HEK293 (cell line): ENCODE data around the gene HPCAL1.

Source experiments
- CTCF ChIA-PET: fragments of 350-600 bp; formaldehyde crosslinking; extraction: SDS; loops from one replicate; lab custom pipeline; 2021; ENCODE audit warnings: antibody characterized with exemption; lab: Yijun Ruan, JAX
- POLR2A ChIA-PET: fragments of 300-600 bp; formaldehyde crosslinking; extraction: SDS; loops from one replicate; lab custom pipeline; 2020; ENCODE audit warnings: antibody characterized with exemption, inconsistent platforms; lab: Yijun Ruan, JAX
- H3K27ac ChIP-seq: fragments of 200-500 bp; sonication (Bioruptor generic); 2 replicates; pipeline ENCODE4 v1.5.1; 2014; ENCODE audit warnings: low read depth, low read length, control low read depth, inconsistent platforms; ENCODE audit errors: extremely low read depth
- H3K36me3 ChIP-seq, 2 experiments: fragments of 200-500 bp in 1 of 2; sonication (Bioruptor generic) in 1 of 2; 1 replicate in 1 of 2; 2 replicates in 1 of 2; pipeline ENCODE4 v1.5.1; 2014 to 2017; ENCODE audit warnings: inconsistent platforms in 2 of 2, low read length in 2 of 2; ENCODE audit not compliant: control insufficient read depth in 2 of 2, insufficient read depth in 1 of 2
- H3K4me1 ChIP-seq: fragments of 200-500 bp; sonication (Bioruptor generic); 2 replicates; pipeline ENCODE4 v1.5.1; 2014; ENCODE audit warnings: mild to moderate bottlenecking, low read length, inconsistent platforms; ENCODE audit not compliant: control insufficient read depth, insufficient read depth
- H3K4me3 ChIP-seq: 2 replicates; pipeline ENCODE4 v1.5.1; 2011; ENCODE audit warnings: low read depth, mild to moderate bottlenecking, control low read depth, low read length, moderate library complexity
- H3K9me3 ChIP-seq: fragments of 200-500 bp; sonication (Bioruptor generic); 2 replicates; pipeline ENCODE4 v1.5.1; 2014; ENCODE audit warnings: low read depth, low read length, inconsistent platforms; ENCODE audit not compliant: control insufficient read depth, insufficient read depth
- GFI1B ChIP-seq: fragments of 450-650 bp; formaldehyde crosslinking; IDR thresholded peaks from 2 replicates; pipeline ENCODE4 v1.5.1; 2016; ENCODE audit warnings: missing biosample characterization, missing genetic modification characterization
- HOXC10 ChIP-seq: sonication (generic); formaldehyde crosslinking; IDR thresholded peaks from 2 replicates; pipeline ENCODE4 v1.8.1; 2023; ENCODE audit warnings: mild to moderate bottlenecking, missing genetic modification reagents
- MEIS1 ChIP-seq: sonication (generic); formaldehyde crosslinking; IDR thresholded peaks from 2 replicates; pipeline ENCODE4 v1.8.1; 2022; ENCODE audit warnings: missing genetic modification reagents, mild to moderate bottlenecking, borderline replicate concordance
- SCRT1 ChIP-seq: fragments of 450-650 bp; formaldehyde crosslinking; IDR thresholded peaks from 2 replicates; pipeline ENCODE4 v1.5.1; 2016; ENCODE audit warnings: missing biosample characterization, missing genetic modification characterization, borderline replicate concordance
- WT1 ChIP-seq: fragments of 450-650 bp; formaldehyde crosslinking; IDR thresholded peaks from 2 replicates; pipeline ENCODE4 v1.5.1; 2016; ENCODE audit warnings: missing biosample characterization, missing genetic modification characterization
- ZBTB20 ChIP-seq: fragments of 450-650 bp; formaldehyde crosslinking; IDR thresholded peaks from 2 replicates; pipeline ENCODE4 v1.5.1; 2016; ENCODE audit warnings: missing biosample characterization, missing genetic modification characterization
- ZBTB8A ChIP-seq: fragments of 450-650 bp; formaldehyde crosslinking; IDR thresholded peaks from 2 replicates; pipeline ENCODE4 v1.5.1; 2016; ENCODE audit warnings: missing biosample characterization, missing genetic modification characterization
- ZFP41 ChIP-seq: fragments of 450-650 bp; formaldehyde crosslinking; IDR thresholded peaks from 2 replicates; pipeline ENCODE4 v1.5.1; 2016; ENCODE audit warnings: missing biosample characterization, missing genetic modification characterization, borderline replicate concordance
- ZNF114 ChIP-seq: fragments of 450-650 bp; formaldehyde crosslinking; IDR thresholded peaks from 2 replicates; pipeline ENCODE4 v1.5.0; 2017; ENCODE audit warnings: missing biosample characterization, missing genetic modification characterization
- ZNF274 ChIP-seq, 2 experiments: fragments of 200-500 bp in 1 of 2; fragments of 450-650 bp in 1 of 2; sonication (Bioruptor generic) in 1 of 2; formaldehyde crosslinking in 1 of 2; IDR thresholded peaks; 2 replicates each; pipeline versions ENCODE4 v1.5.1 to v1.6.1; 2014 to 2016; ENCODE audit warnings: borderline replicate concordance in 1 of 2, inconsistent platforms in 1 of 2, low read length in 1 of 2, missing biosample characterization in 1 of 2, missing genetic modification characterization in 1 of 2
- ZNF292 ChIP-seq: fragments of 450-650 bp; formaldehyde crosslinking; IDR thresholded peaks from 2 replicates; pipeline ENCODE4 v1.5.1; 2016; ENCODE audit warnings: low read depth, missing biosample characterization, missing genetic modification characterization, borderline replicate concordance
- ZNF404 ChIP-seq: fragments of 450-650 bp; formaldehyde crosslinking; IDR thresholded peaks from 2 replicates; pipeline ENCODE4 v1.5.1; 2017; ENCODE audit warnings: missing biosample characterization, missing genetic modification characterization
- ZNF433 ChIP-seq: fragments of 450-650 bp; formaldehyde crosslinking; IDR thresholded peaks from 2 replicates; pipeline ENCODE4 v1.5.1; 2016; ENCODE audit warnings: missing biosample characterization, missing genetic modification characterization, low read depth
- ZNF48 ChIP-seq: fragments of 450-650 bp; formaldehyde crosslinking; IDR thresholded peaks from 2 replicates; pipeline ENCODE4 v1.5.1; 2016; ENCODE audit warnings: missing biosample characterization, missing genetic modification characterization
- ZNF530 ChIP-seq: fragments of 450-650 bp; formaldehyde crosslinking; IDR thresholded peaks from 2 replicates; pipeline ENCODE4 v1.5.1; 2016; ENCODE audit warnings: low read depth, missing biosample characterization, missing genetic modification characterization
- ZNF544 ChIP-seq: fragments of 450-650 bp; formaldehyde crosslinking; IDR thresholded peaks from 2 replicates; pipeline ENCODE4 v1.5.0; 2017; ENCODE audit warnings: missing biosample characterization, missing genetic modification characterization
- ZNF560 ChIP-seq: fragments of 450-650 bp; formaldehyde crosslinking; IDR thresholded peaks from 2 replicates; pipeline ENCODE4 v1.5.1; 2017; ENCODE audit warnings: missing biosample characterization, missing genetic modification characterization, borderline replicate concordance
- ZNF624 ChIP-seq: fragments of 450-650 bp; formaldehyde crosslinking; IDR thresholded peaks from 2 replicates; pipeline ENCODE4 v1.5.1; 2017; ENCODE audit warnings: missing biosample characterization, missing genetic modification characterization
- ZNF629 ChIP-seq: fragments of 450-650 bp; formaldehyde crosslinking; IDR thresholded peaks from 2 replicates; pipeline ENCODE4 v1.5.1; 2017; ENCODE audit warnings: missing biosample characterization, missing genetic modification characterization
- ZNF664 ChIP-seq: fragments of 450-650 bp; formaldehyde crosslinking; IDR thresholded peaks from 2 replicates; pipeline ENCODE4 v1.5.1; 2016; ENCODE audit warnings: missing biosample characterization, missing genetic modification characterization
- ZNF76 ChIP-seq: fragments of 450-650 bp; formaldehyde crosslinking; IDR thresholded peaks from 2 replicates; pipeline ENCODE4; 2016; ENCODE audit warnings: low read depth, missing biosample characterization, missing genetic modification characterization, borderline replicate concordance
- ZNF777 ChIP-seq: fragments of 450-650 bp; formaldehyde crosslinking; IDR thresholded peaks from 2 replicates; pipeline ENCODE4 v1.5.1; 2017; ENCODE audit warnings: missing biosample characterization, missing genetic modification characterization, borderline replicate concordance
- ZNF792 ChIP-seq: fragments of 450-650 bp; formaldehyde crosslinking; IDR thresholded peaks from 2 replicates; pipeline ENCODE4 v1.5.1; 2016; ENCODE audit warnings: missing biosample characterization, missing genetic modification characterization
- ZSCAN30 ChIP-seq: fragments of 450-650 bp; IDR thresholded peaks from 2 replicates; pipeline ENCODE4 v1.5.1; 2018; ENCODE audit warnings: missing biosample characterization, mild to moderate bottlenecking, missing genetic modification characterization, moderate library complexity
- ZXDB ChIP-seq: fragments of 450-650 bp; formaldehyde crosslinking; IDR thresholded peaks from 2 replicates; pipeline ENCODE4 v1.5.1; 2016; ENCODE audit warnings: missing biosample characterization, missing genetic modification characterization
- TF ChIP-seq, protein P1 (sequence below): fragments of 450-650 bp; formaldehyde crosslinking; IDR thresholded peaks from 2 replicates; pipeline ENCODE4 v1.5.0; 2017; ENCODE audit warnings: missing biosample characterization, missing genetic modification characterization, borderline replicate concordance
- TF ChIP-seq, protein P2 (sequence below): sonication (generic); formaldehyde crosslinking; IDR thresholded peaks from 2 replicates; pipeline ENCODE4 v1.8.1; 2022; ENCODE audit warnings: mild to moderate bottlenecking, moderate library complexity, missing genetic modification reagents
- TF ChIP-seq, protein P3 (sequence below): fragments of 450-650 bp; formaldehyde crosslinking; IDR thresholded peaks from 2 replicates; pipeline ENCODE4 v1.5.1; 2017; ENCODE audit warnings: missing biosample characterization, missing genetic modification characterization
- TF ChIP-seq, protein P4 (sequence below): fragments of 450-650 bp; formaldehyde crosslinking; optimal IDR thresholded peaks from 2 replicates; pipeline ENCODE3; 2016; ENCODE audit warnings: missing biosample characterization, mild to moderate bottlenecking, missing genetic modification characterization
- TF ChIP-seq, protein P5 (sequence below): fragments of 450-650 bp; formaldehyde crosslinking; IDR thresholded peaks from 2 replicates; pipeline ENCODE4 v1.5.1; 2016; ENCODE audit warnings: missing biosample characterization, missing genetic modification characterization

HPCAL1 gene

DNA sequence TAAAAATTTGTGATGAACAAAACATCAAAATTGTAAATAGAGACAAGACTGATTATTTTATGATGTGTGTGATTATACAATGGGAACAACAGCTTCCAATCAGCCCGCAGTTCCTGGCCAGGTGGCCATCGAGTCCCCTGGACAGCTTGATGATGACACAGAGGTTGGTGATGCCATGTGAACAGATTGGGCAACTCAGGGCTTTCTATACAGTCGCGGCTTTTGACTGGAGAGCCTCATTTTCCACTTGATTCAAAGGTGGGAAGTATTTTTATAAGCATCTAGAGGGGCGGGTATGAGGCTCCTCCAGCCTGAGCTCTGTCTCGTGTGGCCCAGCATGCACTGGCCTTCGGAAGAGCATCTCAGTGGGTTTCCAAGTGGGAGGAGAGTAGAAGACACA lies 14.9 kb upstream of the HPCAL1 start:
- POLR2A ChIA-PET: no interaction called here
- no peaks in the 10 kb centered on the region; the same call in 1 of the 2 replicates for H3K4me1 ChIP-seq

DNA sequence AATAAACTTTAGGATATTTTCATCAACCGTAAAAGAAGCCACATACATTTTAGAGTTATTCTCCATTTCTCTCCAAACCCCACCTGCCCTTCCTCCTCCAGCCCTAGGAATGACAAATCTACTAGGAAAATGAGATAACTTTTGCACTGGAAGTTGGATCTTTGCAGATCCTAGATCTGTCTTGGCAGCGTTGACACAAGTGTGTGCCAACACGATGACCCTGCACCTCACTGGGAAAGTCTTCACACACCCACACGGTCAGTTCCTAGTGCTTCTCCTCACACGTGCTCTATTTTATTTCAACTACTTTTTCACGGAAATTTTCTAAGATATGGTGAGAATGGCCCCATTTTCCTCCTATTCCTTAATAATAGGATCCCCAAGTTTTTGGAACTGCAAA lies 14.1 kb upstream of the HPCAL1 start:
- Histone ChIP-seq H3K36me3 (no peaks in the 10 kb centered on the region), H3K4me3 (no peak overlapping the region), H3K4me1 (no peaks in the 10 kb centered on the region; the same call in 1 of the 2 replicates), H3K27ac (no peak overlapping the region), H3K9me3 (no peaks in the 10 kb centered on the region)
- ChIA-PET POLR2A (interaction anchor here (0.6 kb wide), 1 partner anchor 13 kb away, joined by 3 read pairs; no protein-coding TSS in a partner anchor), CTCF (no interaction called here)
- TF ChIP-seq, protein P1, sequence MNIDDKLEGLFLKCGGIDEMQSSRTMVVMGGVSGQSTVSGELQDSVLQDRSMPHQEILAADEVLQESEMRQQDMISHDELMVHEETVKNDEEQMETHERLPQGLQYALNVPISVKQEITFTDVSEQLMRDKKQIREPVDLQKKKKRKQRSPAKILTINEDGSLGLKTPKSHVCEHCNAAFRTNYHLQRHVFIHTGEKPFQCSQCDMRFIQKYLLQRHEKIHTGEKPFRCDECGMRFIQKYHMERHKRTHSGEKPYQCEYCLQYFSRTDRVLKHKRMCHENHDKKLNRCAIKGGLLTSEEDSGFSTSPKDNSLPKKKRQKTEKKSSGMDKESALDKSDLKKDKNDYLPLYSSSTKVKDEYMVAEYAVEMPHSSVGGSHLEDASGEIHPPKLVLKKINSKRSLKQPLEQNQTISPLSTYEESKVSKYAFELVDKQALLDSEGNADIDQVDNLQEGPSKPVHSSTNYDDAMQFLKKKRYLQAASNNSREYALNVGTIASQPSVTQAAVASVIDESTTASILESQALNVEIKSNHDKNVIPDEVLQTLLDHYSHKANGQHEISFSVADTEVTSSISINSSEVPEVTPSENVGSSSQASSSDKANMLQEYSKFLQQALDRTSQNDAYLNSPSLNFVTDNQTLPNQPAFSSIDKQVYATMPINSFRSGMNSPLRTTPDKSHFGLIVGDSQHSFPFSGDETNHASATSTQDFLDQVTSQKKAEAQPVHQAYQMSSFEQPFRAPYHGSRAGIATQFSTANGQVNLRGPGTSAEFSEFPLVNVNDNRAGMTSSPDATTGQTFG (tag by site-specific recombination): no peak
- TF ChIP-seq, protein P2, sequence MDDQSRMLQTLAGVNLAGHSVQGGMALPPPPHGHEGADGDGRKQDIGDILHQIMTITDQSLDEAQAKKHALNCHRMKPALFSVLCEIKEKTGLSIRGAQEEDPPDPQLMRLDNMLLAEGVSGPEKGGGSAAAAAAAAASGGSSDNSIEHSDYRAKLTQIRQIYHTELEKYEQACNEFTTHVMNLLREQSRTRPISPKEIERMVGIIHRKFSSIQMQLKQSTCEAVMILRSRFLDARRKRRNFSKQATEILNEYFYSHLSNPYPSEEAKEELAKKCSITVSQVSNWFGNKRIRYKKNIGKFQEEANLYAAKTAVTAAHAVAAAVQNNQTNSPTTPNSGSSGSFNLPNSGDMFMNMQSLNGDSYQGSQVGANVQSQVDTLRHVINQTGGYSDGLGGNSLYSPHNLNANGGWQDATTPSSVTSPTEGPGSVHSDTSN (CRISPR knock-in tag): no peak
- TF ChIP-seq ZNF48 (tag by site-specific recombination) (no peak), ZNF664 (no peak), ZNF629 (tag by site-specific recombination) (no peak), ZNF544 (tag by site-specific recombination) (no peak), SCRT1 (tag by site-specific recombination) (no peak), ZXDB (tag by site-specific recombination) (no peak), ZNF404 (tag by site-specific recombination) (no peak), ZBTB8A (no peak), MEIS1 (CRISPR knock-in tag) (no peak), GFI1B (no peak)
- TF ChIP-seq, protein P3, sequence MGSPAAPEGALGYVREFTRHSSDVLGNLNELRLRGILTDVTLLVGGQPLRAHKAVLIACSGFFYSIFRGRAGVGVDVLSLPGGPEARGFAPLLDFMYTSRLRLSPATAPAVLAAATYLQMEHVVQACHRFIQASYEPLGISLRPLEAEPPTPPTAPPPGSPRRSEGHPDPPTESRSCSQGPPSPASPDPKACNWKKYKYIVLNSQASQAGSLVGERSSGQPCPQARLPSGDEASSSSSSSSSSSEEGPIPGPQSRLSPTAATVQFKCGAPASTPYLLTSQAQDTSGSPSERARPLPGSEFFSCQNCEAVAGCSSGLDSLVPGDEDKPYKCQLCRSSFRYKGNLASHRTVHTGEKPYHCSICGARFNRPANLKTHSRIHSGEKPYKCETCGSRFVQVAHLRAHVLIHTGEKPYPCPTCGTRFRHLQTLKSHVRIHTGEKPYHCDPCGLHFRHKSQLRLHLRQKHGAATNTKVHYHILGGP (tag by site-specific recombination): no peak

More for the DNA sequence above, 14.9 kb upstream of the HPCAL1 start:
- TF ChIP-seq ZNF274 (IDR thresholded peaks at IDR 0.05; ENCODE audit: low read length) (no peak), ZNF274 (tag by site-specific recombination; IDR thresholded peaks at IDR 0.05; ENCODE audit: borderline replicate concordance) (no peak), ZNF560 (tag by site-specific recombination) (no peak), ZNF624 (tag by site-specific recombination) (no peak), ZNF114 (tag by site-specific recombination) (no peak), ZFP41 (no peak), ZNF433 (tag by site-specific recombination) (no peak), ZBTB20 (tag by site-specific recombination) (no peak), ZNF530 (tag by site-specific recombination) (no peak), ZSCAN30 (tag by site-specific recombination) (no peak), ZNF777 (tag by site-specific recombination) (no peak), ZNF76 (tag by site-specific recombination) (no peak), ZNF792 (tag by site-specific recombination) (no peak), HOXC10 (CRISPR knock-in tag) (no peak), ZNF292 (tag by site-specific recombination) (no peak), WT1 (no peak)
- TF ChIP-seq, protein P4, sequence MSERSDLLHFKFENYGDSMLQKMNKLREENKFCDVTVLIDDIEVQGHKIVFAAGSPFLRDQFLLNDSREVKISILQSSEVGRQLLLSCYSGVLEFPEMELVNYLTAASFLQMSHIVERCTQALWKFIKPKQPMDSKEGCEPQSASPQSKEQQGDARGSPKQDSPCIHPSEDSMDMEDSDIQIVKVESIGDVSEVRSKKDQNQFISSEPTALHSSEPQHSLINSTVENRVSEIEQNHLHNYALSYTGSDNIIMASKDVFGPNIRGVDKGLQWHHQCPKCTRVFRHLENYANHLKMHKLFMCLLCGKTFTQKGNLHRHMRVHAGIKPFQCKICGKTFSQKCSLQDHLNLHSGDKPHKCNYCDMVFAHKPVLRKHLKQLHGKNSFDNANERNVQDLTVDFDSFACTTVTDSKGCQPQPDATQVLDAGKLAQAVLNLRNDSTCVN: no peak
- TF ChIP-seq, protein P5, sequence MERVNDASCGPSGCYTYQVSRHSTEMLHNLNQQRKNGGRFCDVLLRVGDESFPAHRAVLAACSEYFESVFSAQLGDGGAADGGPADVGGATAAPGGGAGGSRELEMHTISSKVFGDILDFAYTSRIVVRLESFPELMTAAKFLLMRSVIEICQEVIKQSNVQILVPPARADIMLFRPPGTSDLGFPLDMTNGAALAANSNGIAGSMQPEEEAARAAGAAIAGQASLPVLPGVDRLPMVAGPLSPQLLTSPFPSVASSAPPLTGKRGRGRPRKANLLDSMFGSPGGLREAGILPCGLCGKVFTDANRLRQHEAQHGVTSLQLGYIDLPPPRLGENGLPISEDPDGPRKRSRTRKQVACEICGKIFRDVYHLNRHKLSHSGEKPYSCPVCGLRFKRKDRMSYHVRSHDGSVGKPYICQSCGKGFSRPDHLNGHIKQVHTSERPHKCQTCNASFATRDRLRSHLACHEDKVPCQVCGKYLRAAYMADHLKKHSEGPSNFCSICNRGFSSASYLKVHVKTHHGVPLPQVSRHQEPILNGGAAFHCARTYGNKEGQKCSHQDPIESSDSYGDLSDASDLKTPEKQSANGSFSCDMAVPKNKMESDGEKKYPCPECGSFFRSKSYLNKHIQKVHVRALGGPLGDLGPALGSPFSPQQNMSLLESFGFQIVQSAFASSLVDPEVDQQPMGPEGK (tag by site-specific recombination): no peak
- Histone ChIP-seq H3K27ac (no peak overlapping the region), H3K9me3 (no peaks in the 10 kb centered on the region), H3K36me3 (no peaks in the 10 kb centered on the region), H3K4me3 (no peak overlapping the region)
- CTCF ChIA-PET: interaction anchor here (0.7 to 1.2 kb wide), 3 partner anchors 10 to 121 kb away, joined by 3 read pairs; no protein-coding TSS in a partner anchor
